Endothelial cell of umbilical vein (primary cell): ENCODE data around the gene ZEB1. TPM values are rescaled to one million over a fixed set of nuclear protein-coding genes. Genes with fewer than 3 reads are reported as not detected.

ENCODE experiments used
- BruUV-seq: library from RNA; stranded (reverse); fragments of 400-500 nt; replicated peaks from 2 replicates; lab custom pipeline; 2021; lab: Mats Ljungman, UMichigan
- CTCF ChIA-PET: fragments of 300-600, 350-600 bp; sonication (Branson Sonifier 250); formaldehyde crosslinking; loops from one replicate; lab custom pipeline; 2021; ENCODE audit warnings: antibody characterized with exemption, inconsistent platforms; lab: Charles Lee
- POLR2A ChIA-PET: fragments of 300-600, 350-600 bp; sonication (Branson Sonifier 250); formaldehyde crosslinking; loops from one replicate; lab custom pipeline; 2021; ENCODE audit warnings: antibody characterized with exemption, inconsistent platforms; lab: Charles Lee
- DNase-seq: peaks from one replicate; pipeline ENCODE4 v3.0.0-alpha.2; 2011; ENCODE audit warnings: low read depth, low spot score
- FAIRE-seq: peaks from 2 replicates; lab custom pipeline; 2011; peaks lifted over from hg19 to GRCh38; lab: Jason Lieb, UNC
- H2AFZ ChIP-seq: 2 replicates; pipeline ENCODE4 v1.6.0; 2012; ENCODE audit warnings: low read depth, low read length, control low read depth, inconsistent platforms
- H3K27ac ChIP-seq: 2 replicates; pipeline ENCODE4 v1.5.1; 2011; ENCODE audit warnings: low read depth, mild to moderate bottlenecking, control low read depth, low read length, moderate library complexity; ENCODE audit not compliant: insufficient read depth
- H3K27me3 ChIP-seq, 2 experiments: 2 replicates each; pipeline versions ENCODE4 v1.6.0 to v1.6.1; 2011; ENCODE audit warnings: low read length in 2 of 2, mixed read lengths in 1 of 2; ENCODE audit not compliant: control insufficient read depth in 2 of 2, insufficient read depth in 2 of 2
- H3K36me3 ChIP-seq, 2 experiments: 2 replicates in 1 of 2; 3 replicates in 1 of 2; pipeline ENCODE4 v1.5.1; 2011; ENCODE audit warnings: low read length in 2 of 2, mild to moderate bottlenecking in 1 of 2, moderate library complexity in 1 of 2; ENCODE audit not compliant: control insufficient read depth in 2 of 2, insufficient read depth in 2 of 2; ENCODE audit errors: extremely low read depth in 1 of 2
- H3K4me1 ChIP-seq: 3 replicates; pipeline ENCODE4 v1.5.1; 2011; ENCODE audit warnings: mild to moderate bottlenecking, low read length; ENCODE audit not compliant: control insufficient read depth, insufficient read depth; ENCODE audit errors: extremely low read depth
- H3K4me2 ChIP-seq: 2 replicates; pipeline ENCODE4 v1.6.1; 2011; ENCODE audit warnings: low read length, control low read depth, mixed read lengths; ENCODE audit not compliant: insufficient read depth
- H3K4me3 ChIP-seq, 3 experiments: fragments of 200-600 bp in 1 of 3; sonication (generic), shearing (Covaris generic) in 1 of 3; replicated peaks in 1 of 3; 2 replicates each; pipeline ENCODE4 v1.5.1; 2011 to 2016; ENCODE audit warnings: control low read depth in 3 of 3, low read length in 3 of 3, mild to moderate bottlenecking in 2 of 3, inconsistent platforms in 1 of 3, low read depth in 1 of 3, moderate library complexity in 1 of 3; ENCODE audit not compliant: insufficient read depth in 1 of 3
- H3K79me2 ChIP-seq: 2 replicates; pipeline ENCODE4 v1.6.0; 2012; ENCODE audit warnings: low read length, inconsistent platforms; ENCODE audit not compliant: control insufficient read depth, insufficient read depth
- H3K9ac ChIP-seq: replicated peaks from 2 replicates; pipeline ENCODE3; 2011; ENCODE audit warnings: low read length, control low read depth; ENCODE audit not compliant: insufficient read depth; ENCODE audit errors: extremely low read depth
- H3K9me1 ChIP-seq: replicated peaks from 3 replicates; pipeline ENCODE4 v1.6.0; 2011; ENCODE audit warnings: mild to moderate bottlenecking, low read length; ENCODE audit not compliant: control insufficient read depth, insufficient read depth; ENCODE audit errors: extremely low read depth
- H3K9me3 ChIP-seq: replicated peaks from 2 replicates; pipeline ENCODE4 v1.5.1; 2012; ENCODE audit warnings: low read length, inconsistent platforms; ENCODE audit not compliant: control insufficient read depth, insufficient read depth
- H4K20me1 ChIP-seq: replicated peaks from 2 replicates; pipeline ENCODE3; 2011; ENCODE audit warnings: mild to moderate bottlenecking, low read length; ENCODE audit not compliant: control insufficient read depth, insufficient read depth; ENCODE audit errors: extremely low read depth
- EZH2 ChIP-seq: IDR thresholded peaks from 2 replicates; pipeline ENCODE4 v1.6.1; 2012; ENCODE audit warnings: borderline replicate concordance, low read depth, mild to moderate bottlenecking, moderate library complexity, low read length, inconsistent platforms; ENCODE audit not compliant: severe bottlenecking
- FOS ChIP-seq: IDR thresholded peaks from 2 replicates; pipeline ENCODE4 v1.6.1; 2011; ENCODE audit warnings: mild to moderate bottlenecking, low read length, moderate library complexity, borderline replicate concordance; ENCODE audit not compliant: insufficient read depth
- GATA2 ChIP-seq: IDR thresholded peaks from 2 replicates; pipeline ENCODE4 v1.7.0; 2011; ENCODE audit warnings: low read depth, mild to moderate bottlenecking, moderate library complexity, mixed read lengths, low read length; ENCODE audit not compliant: insufficient read length, insufficient read depth
- JUN ChIP-seq: IDR thresholded peaks from 2 replicates; pipeline ENCODE4 v1.6.1; 2011; ENCODE audit warnings: borderline replicate concordance, low read depth; ENCODE audit not compliant: insufficient read length, insufficient read depth
- MYC ChIP-seq: IDR thresholded peaks from one replicate; pipeline ENCODE4 v1.6.1; 2011; ENCODE audit warnings: mild to moderate bottlenecking, low read depth, low read length
- POLR2A ChIP-seq: IDR thresholded peaks from 2 replicates; pipeline ENCODE4 v1.6.1; 2012; ENCODE audit warnings: low read depth, mild to moderate bottlenecking, control low read depth, low read length
- POLR2AphosphoS5 ChIP-seq: IDR thresholded peaks from 2 replicates; pipeline ENCODE4 v1.6.1; 2012; ENCODE audit warnings: low read depth, mild to moderate bottlenecking, control low read depth, low read length, moderate library complexity; ENCODE audit not compliant: insufficient read depth
- dilution Hi-C: fragments of 300-500 bp; cut with MboI; formaldehyde crosslinking; loops from one replicate; pipeline ENCODE4 v1.15.0; 2019; ENCODE audit warnings: low sequenced_read_pairs; ENCODE audit not compliant: extremely low pct_ligation_motif_present
- intact Hi-C: fragments of 100-400 bp; cut with micrococcal nuclease; formaldehyde crosslinking; loops from one replicate; pipeline ENCODE4 v1.10.0; 2022
- polyA plus RNA-seq, 4 experiments: library from polyadenylated mRNA; depleted of rRNA in 3 of 4; stranded (reverse) in 3 of 4; unstranded in 1 of 4; fragments of >200 nt; gene quantifications; 2 replicates each; pipeline versions ENCODE4 v1.2.1 to v1.2.3, GENCODE V29; 2011 to 2012; ENCODE audit warnings: missing spikeins in 1 of 4
- total RNA-seq: library from RNA; stranded (reverse); gene quantifications from 2 replicates; pipeline ENCODE4 v1.2.3, GENCODE V29; 2021
- TF ChIP-seq, protein P1 (sequence below): IDR thresholded peaks from 2 replicates; pipeline ENCODE4 v1.6.1; 2011; ENCODE audit not compliant: insufficient read depth, insufficient read length
- TF ChIP-seq, protein P2 (sequence below), 2 donors: IDR thresholded peaks; 1 replicate in 1 of 2; 2 replicates in 1 of 2; pipeline ENCODE4 v1.5.1; 2011; ENCODE audit warnings: low read length in 2 of 2, mild to moderate bottlenecking in 2 of 2, moderate library complexity in 2 of 2, control low read depth in 1 of 2, inconsistent platforms in 1 of 2, low read depth in 1 of 2; ENCODE audit not compliant: insufficient read depth in 1 of 2; ENCODE audit errors: extremely low read depth in 1 of 2

Gene ZEB1
- total and polyA plus RNA-seq, 2 donors (not counting 3 experiments of a cell fraction or from before 2014, with no cell fraction given) = 19.8 to 130 TPM

DNA sequence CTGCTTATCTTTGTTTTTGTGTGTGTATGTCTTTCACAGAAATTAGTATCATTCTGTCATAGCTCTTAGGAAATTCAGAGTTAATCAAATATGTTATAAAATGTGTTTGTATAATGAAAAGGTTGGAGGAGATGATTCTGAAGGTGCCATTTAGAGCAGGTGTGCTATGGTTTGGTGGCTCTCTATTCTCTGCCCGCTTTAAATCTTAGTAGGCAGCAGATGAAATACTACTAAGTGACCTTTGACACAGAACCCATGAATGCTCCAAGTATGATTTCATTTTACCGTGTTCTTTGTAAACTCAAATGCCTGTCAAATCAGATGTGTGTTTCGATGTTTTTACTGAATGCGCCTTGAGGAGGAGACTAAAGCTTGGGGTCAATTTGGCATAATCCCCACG is 24.5 kb downstream of the ZEB1 start:
- Histone ChIP-seq H3K79me2 (peaks cover 99% of the 10 kb centered on the region), H4K20me1 (peaks cover 41% of the 10 kb centered on the region), H2AFZ (no peak overlapping the region), H3K9me3 (no peaks in the 10 kb centered on the region), H3K9ac (no peak overlapping the region), H3K4me1 (no peaks in the 10 kb centered on the region), H3K27ac (no peak overlapping the region), H3K9me1 (no peaks in the 10 kb centered on the region), H3K36me3 (no peaks in the 10 kb centered on the region), H3K4me2 (no peak overlapping the region), H3K27me3 (no peaks in the 10 kb centered on the region), H3K4me3 (no peak overlapping the region)
- TF ChIP-seq GATA2 (no peak), EZH2 (no peak), POLR2AphosphoS5 (no peak), MYC (no peak), JUN (no peak), FOS (no peak), POLR2A (no peak)
- TF ChIP-seq, protein P1, sequence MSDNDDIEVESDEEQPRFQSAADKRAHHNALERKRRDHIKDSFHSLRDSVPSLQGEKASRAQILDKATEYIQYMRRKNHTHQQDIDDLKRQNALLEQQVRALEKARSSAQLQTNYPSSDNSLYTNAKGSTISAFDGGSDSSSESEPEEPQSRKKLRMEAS = no peak
- TF ChIP-seq, protein P2, sequence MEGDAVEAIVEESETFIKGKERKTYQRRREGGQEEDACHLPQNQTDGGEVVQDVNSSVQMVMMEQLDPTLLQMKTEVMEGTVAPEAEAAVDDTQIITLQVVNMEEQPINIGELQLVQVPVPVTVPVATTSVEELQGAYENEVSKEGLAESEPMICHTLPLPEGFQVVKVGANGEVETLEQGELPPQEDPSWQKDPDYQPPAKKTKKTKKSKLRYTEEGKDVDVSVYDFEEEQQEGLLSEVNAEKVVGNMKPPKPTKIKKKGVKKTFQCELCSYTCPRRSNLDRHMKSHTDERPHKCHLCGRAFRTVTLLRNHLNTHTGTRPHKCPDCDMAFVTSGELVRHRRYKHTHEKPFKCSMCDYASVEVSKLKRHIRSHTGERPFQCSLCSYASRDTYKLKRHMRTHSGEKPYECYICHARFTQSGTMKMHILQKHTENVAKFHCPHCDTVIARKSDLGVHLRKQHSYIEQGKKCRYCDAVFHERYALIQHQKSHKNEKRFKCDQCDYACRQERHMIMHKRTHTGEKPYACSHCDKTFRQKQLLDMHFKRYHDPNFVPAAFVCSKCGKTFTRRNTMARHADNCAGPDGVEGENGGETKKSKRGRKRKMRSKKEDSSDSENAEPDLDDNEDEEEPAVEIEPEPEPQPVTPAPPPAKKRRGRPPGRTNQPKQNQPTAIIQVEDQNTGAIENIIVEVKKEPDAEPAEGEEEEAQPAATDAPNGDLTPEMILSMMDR (IDR thresholded peaks at IDR 0.05; ENCODE audit: extremely low read depth in 1 of 2, insufficient read depth in 1 of 2, low read depth in 1 of 2, low read length in 2 of 2) = no peak
- no peak for DNase-seq
- no TSS peak for BruUV-seq
- dilution Hi-C loops (no loop called here), intact Hi-C loops (no loop called here)
- ChIA-PET CTCF (interaction anchor here (1.5 kb wide), 1 partner anchor 9 kb away, joined by 7 read pairs; no protein-coding TSS in a partner anchor), POLR2A (no interaction called here)
- FAIRE-seq = no peak
